ENCODE data around the gene ZNF831.

ZNF831 gene

GRCh38 chr20:59157961-59158541 lies 5.6 kb upstream of the ZNF831 start:
- DNase-seq, result no peak

GRCh38 chr20:59158673-59159072 lies 4.9 kb upstream of the ZNF831 start:
- DNase-seq, result no peak

GRCh38 chr20:59159091-59159490 lies 4.5 kb upstream of the ZNF831 start:
- no peak for DNase-seq

GRCh38 chr20:59159493-59160376 lies 3.9 kb upstream of the ZNF831 start:
- peak; percentile 46 for DNase-seq

GRCh38 chr20:59160389-59161115 lies 3.1 kb upstream of the ZNF831 start:
- DNase-seq, result no peak

- DNase-seq, result no peak
Observed at GRCh38 chr20:59161721-59162120, 1.9 kb upstream of the ZNF831 start.

- no peak for DNase-seq
Observed at GRCh38 chr20:59164686-59165391, 1.2 kb downstream of the ZNF831 start.

GRCh38 chr20:59165396-59165795 lies 1.8 kb downstream of the ZNF831 start:
- DNase-seq, result no peak

GRCh38 chr20:59165891-59166709 lies 2.5 kb downstream of the ZNF831 start:
- no peak for DNase-seq

- DNase-seq, result no peak
Observed at GRCh38 chr20:59170406-59171349, 7.1 kb downstream of the ZNF831 start.

GRCh38 chr20:59171986-59172385 lies 8.4 kb downstream of the ZNF831 start:
- no peak for DNase-seq

GRCh38 chr20:59173938-59174491 lies 10.4 kb downstream of the ZNF831 start:
- DNase-seq, result no peak

GRCh38 chr20:59175002-59175401 lies 11.4 kb downstream of the ZNF831 start:
- DNase-seq, result no peak

- no peak for DNase-seq
Observed at GRCh38 chr20:59175861-59176260, 12.2 kb downstream of the ZNF831 start.

- DNase-seq, result no peak
Observed at GRCh38 chr20:59176812-59177211, 13.2 kb downstream of the ZNF831 start.

- no peak for DNase-seq
Observed at GRCh38 chr20:59177266-59178250, 13.9 kb downstream of the ZNF831 start.

GRCh38 chr20:59178983-59179595 lies 15.5 kb downstream of the ZNF831 start:
- no peak for DNase-seq

- DNase-seq, result no peak
Observed at GRCh38 chr20:59179988-59180387, 16.4 kb downstream of the ZNF831 start.

- DNase-seq, result no peak
Observed at GRCh38 chr20:59181936-59182335, 18.3 kb downstream of the ZNF831 start.

All from activated CD4-positive, alpha-beta T cell treated with anti-CD3 and anti-CD28 coated beads for 1 hour (primary cell).